ENCODE data around the gene ZNF490. TPM values are rescaled to one million over a fixed set of nuclear protein-coding genes. Genes with fewer than 3 reads are reported as not detected.
"Not testable (repeated sequence)": the region's sequence is repeated elsewhere in the genome, so short reads cannot be mapped to it uniquely, and the experiment has no call there.

The ZNF490 gene
- polyA plus RNA-seq (ENCODE audit: insufficient read length): 3.8 TPM

- DNase-seq: peak; percentile 97
These were observed at the start of gene ZNF490, which contains the start of gene ZNF791 for GRCh38 chr19:12610540-12611360. Gene ZNF490 (minus strand): TSS chr19:12610813. CDS start chr19:12610680, 133 bp downstream. Gene ZNF791 (plus strand): TSS chr19:12610920. CDS start chr19:12611080, 160 bp downstream.

GRCh38 chr19:12657966-12658365 is 47.4 kb upstream of the ZNF490 start:
- no peak for DNase-seq

GRCh38 chr19:12656899-12657571 is 46.4 kb upstream of the ZNF490 start:
- no peak for DNase-seq

GRCh38 chr19:12655546-12655945 is 44.9 kb upstream of the ZNF490 start:
- DNase-seq: no peak

GRCh38 chr19:12652219-12652618 is 41.6 kb upstream of the ZNF490 start:
- no peak for DNase-seq

- no peak for DNase-seq
These were observed 39.3 kb upstream of the ZNF490 start for GRCh38 chr19:12649941-12650340.

- DNase-seq: no peak
These were observed 37.5 kb upstream of the ZNF490 start for GRCh38 chr19:12648088-12648487.

- no peak for DNase-seq
These were observed 37.0 kb upstream of the ZNF490 start for GRCh38 chr19:12647490-12648071.

- DNase-seq: no peak
These were observed 36.4 kb upstream of the ZNF490 start for GRCh38 chr19:12647047-12647446.

GRCh38 chr19:12646551-12646950 is 35.9 kb upstream of the ZNF490 start:
- no peak for DNase-seq

- not testable (repeated sequence) for DNase-seq
These were observed 33.1 kb upstream of the ZNF490 start for GRCh38 chr19:12643716-12644115.

- DNase-seq: no peak
These were observed 31.9 kb upstream of the ZNF490 start for GRCh38 chr19:12642506-12642905.

- no peak for DNase-seq
These were observed 30.8 kb upstream of the ZNF490 start for GRCh38 chr19:12641456-12641855.

GRCh38 chr19:12639901-12640613 is 29.4 kb upstream of the ZNF490 start:
- DNase-seq: peak; percentile 69

- DNase-seq: no peak
These were observed 28.1 kb upstream of the ZNF490 start for GRCh38 chr19:12638611-12639182.

- DNase-seq: no peak
These were observed 26.0 kb upstream of the ZNF490 start for GRCh38 chr19:12636631-12637030.

GRCh38 chr19:12629215-12629614 is 18.6 kb upstream of the ZNF490 start:
- no peak for DNase-seq

GRCh38 chr19:12628040-12629022 is 17.7 kb upstream of the ZNF490 start:
- no peak for DNase-seq

GRCh38 chr19:12626958-12627357 is 16.3 kb upstream of the ZNF490 start:
- no peak for DNase-seq

GRCh38 chr19:12623361-12624031 is 12.9 kb upstream of the ZNF490 start:
- DNase-seq: no peak

Data from hindlimb muscle (tissue), 1 donor.